Coronary artery (tissue), 2 donors: Measurements from ENCODE around the gene KRTAP9-7.
"Not testable (repeated sequence)": the region's sequence is repeated elsewhere in the genome, so short reads cannot be mapped to it uniquely, and the experiment has no call there.

Experiments used
- DNase-seq: peaks from one replicate; pipeline ENCODE4 v3.0.0-alpha.2; 2017; ENCODE audit warnings: low spot score
- H3K27ac ChIP-seq, 2 donors: fragments of 200-600 bp; sonication (generic); one replicate each; pipeline ENCODE4 v1.5.1; 2016 to 2019
- H3K4me3 ChIP-seq: fragments of 200-600 bp; sonication (generic); 2 replicates; pipeline ENCODE4 v1.5.1; 2016; ENCODE audit warnings: mild to moderate bottlenecking, moderate library complexity
- TF ChIP-seq, protein P1 (sequence below): fragments of 200-600 bp; sonication (generic); IDR thresholded peaks from one replicate; pipeline ENCODE4 v1.5.1; 2019; ENCODE audit warnings: antibody characterized with exemption

The KRTAP9-7 gene

DNA sequence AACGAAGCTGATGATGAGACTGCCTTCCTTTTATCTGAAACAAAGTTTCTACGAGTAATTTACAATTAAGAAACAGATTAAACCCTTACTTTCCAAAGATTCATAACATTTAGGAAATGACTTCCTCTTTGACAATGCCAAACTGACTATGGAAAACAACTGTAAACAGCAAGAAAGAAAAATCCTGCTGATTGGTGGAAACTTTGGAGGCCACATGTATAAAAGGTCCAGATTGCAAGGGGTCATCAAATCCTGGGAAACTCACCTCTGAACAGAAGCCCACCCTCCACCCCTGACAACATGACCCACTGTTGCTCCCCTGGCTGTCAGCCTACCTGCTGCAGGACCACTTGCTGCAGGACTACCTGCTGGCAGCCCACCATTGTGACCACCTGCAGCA lies 10.4 kb upstream of the KRTAP9-7 start, which contains the start of gene KRTAP9-6:
Gene KRTAP9-6 (plus strand): TSS at position 301 of the 400 bp plus-strand sequence. CDS start 0 bp downstream, at position 301.
- DNase-seq: no peak
- TF ChIP-seq, protein P1, sequence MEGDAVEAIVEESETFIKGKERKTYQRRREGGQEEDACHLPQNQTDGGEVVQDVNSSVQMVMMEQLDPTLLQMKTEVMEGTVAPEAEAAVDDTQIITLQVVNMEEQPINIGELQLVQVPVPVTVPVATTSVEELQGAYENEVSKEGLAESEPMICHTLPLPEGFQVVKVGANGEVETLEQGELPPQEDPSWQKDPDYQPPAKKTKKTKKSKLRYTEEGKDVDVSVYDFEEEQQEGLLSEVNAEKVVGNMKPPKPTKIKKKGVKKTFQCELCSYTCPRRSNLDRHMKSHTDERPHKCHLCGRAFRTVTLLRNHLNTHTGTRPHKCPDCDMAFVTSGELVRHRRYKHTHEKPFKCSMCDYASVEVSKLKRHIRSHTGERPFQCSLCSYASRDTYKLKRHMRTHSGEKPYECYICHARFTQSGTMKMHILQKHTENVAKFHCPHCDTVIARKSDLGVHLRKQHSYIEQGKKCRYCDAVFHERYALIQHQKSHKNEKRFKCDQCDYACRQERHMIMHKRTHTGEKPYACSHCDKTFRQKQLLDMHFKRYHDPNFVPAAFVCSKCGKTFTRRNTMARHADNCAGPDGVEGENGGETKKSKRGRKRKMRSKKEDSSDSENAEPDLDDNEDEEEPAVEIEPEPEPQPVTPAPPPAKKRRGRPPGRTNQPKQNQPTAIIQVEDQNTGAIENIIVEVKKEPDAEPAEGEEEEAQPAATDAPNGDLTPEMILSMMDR: no peak
- Histone ChIP-seq H3K4me3 (no peak within 1 kb of the TSS), H3K27ac (no peak within 1 kb of the TSS)

DNA sequence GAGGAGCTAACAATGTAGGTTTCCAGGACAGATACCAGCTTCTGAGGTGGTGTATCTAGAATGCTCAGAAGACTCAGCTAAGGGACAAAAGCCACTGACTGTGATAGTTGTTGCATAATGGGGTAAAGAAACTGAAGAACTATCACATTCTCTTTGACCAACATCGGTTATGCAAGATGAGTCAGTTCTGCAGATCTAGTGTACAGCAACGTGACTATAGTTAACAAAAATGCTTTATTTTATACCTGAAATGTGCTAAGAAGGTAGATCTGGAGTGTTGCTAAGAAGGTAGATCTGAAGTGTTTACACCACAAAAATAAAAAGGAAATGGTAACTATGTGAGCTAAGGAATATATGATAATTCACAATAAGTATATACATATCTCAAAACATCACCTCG lies 7.8 kb upstream of the KRTAP9-7 start:
- DNase-seq: no peak
- TF ChIP-seq, protein P1: no peak
- H3K4me3 ChIP-seq: no peak overlapping the region
- H3K27ac ChIP-seq: no peak overlapping the region

DNA sequence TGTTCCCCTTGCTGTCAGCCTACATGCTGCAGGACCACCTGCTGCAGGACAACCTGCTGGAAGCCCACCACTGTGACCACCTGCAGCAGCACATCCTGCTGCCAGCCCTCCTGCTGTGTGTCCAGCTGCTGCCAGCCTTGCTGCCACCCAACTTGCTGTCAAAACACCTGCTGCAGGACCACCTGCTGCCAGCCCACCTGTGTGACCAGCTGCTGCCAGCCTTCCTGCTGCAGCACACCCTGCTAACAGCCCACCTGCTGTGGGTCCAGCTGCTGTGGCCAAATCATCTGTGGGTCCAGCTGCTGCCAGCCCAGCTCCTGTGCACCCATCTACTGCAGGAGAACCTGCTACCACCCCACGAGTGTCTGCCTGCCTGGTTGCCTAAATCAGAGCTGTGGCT lies 4.2 kb upstream of the KRTAP9-7 start:
- not testable (repeated sequence) for DNase-seq, H3K4me3 ChIP-seq, H3K27ac ChIP-seq

DNA sequence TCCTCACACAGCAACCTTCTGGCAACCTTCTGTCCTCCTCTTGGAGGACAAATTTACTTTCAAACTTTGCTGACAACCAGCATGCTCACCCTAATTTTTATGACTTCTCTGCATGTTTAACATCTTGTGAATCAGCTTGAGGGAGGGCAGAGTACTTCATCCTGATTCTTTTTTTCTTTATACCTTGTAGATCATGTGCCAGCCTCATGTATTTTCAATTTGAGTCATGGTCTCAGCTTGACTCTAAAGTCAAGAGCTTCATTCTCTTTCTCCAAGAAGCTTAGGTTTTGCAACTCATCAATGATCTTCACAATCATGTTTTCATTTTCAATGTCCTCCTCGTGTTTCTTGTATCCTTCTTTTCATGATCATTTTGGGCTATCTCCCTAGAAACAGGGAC lies 3.6 kb upstream of the KRTAP9-7 start:
- TF ChIP-seq, protein P1: no peak
- no peak overlapping the region for H3K4me3 ChIP-seq
- H3K27ac ChIP-seq: no peak overlapping the region
- no peak for DNase-seq

DNA sequence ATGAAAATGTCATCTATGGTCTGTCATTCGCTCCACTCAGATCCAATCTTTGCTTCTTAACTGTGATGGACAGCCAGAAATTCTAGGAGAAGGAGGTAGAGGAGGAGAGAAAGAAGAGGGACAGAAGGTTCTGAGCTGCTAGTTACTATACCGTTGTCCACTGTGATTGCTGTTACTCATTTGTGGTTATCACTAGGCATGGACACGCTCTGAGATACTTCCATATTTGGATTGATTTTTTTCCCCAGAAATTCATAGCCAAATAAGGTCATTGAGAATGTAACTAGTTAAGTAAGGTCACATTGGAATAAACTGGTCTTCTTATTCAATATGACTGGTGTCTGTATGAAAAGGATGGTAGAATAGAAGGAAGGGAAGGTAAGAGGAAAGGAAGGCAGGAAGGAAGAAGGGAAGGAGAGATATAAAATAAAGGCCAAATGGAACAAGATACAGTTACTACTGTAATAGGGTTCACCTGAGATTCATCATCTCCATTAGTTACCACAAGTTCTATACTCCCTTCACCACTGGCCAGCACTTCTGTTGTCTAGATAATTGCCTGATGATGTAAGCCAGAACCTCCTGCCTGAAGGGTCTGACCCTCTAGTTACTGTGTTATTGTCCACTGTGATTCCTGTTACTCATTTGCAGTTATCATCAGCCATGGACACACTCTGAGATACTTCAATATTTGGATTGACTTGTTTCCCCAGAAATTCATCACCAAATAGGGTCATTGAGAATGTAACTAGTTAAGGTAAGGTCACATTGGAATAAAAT lies 2.9 kb downstream of the KRTAP9-7 start:
- DNase-seq: no peak
- Histone ChIP-seq H3K27ac (no peak overlapping the region), H3K4me3 (no peak overlapping the region)
- TF ChIP-seq, protein P1: no peak

DNA sequence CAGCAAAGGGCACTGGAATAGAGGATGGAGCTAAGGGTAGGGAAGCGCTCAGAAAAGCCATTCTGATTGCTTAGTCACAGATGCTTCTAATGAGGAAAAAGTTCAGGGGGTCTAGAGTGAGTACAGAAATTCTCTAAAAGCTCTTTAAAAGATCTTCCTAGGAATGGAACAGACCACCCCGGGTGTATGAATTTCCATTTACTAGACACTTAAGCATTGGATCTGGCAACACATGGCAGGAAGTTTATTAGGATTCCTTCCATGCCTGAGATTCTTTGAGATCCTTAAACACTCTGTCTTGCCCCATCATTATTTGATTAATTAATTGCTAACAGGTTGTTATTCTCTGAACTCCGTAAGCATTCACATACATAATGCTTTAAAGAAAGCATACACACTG lies 8.5 kb downstream of the KRTAP9-7 start:
- Histone ChIP-seq H3K4me3 (no peak overlapping the region), H3K27ac (no peak overlapping the region)
- TF ChIP-seq, protein P1: no peak
- DNase-seq: no peak

DNA sequence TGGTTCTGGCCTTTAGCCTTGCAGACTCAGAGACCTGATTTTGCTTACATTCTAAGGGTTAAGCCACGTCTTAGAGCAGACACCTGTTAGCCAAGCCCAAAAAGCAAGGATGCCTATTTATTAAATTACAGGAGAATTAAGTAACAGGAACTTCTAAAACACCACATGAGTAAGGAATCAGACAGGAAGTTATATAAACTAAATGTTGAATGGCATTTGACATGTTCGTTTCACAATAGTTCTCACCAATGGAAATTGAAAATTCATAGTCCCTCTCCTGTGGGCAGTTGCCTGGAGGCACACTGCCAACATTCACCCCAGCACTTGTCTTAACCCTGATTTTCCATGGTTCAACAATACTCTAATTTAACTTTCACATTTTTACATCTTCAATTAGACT lies 9.0 kb downstream of the KRTAP9-7 start:
- H3K4me3 ChIP-seq: no peak overlapping the region
- TF ChIP-seq, protein P1: no peak
- no peak overlapping the region for H3K27ac ChIP-seq
- no peak for DNase-seq
